DMS53 treated with DMSO at 0.1 percent for 48 hours (cell line): Measurements from ENCODE around the gene ALDH3A2.

Experiments
- DNase-seq: peaks from one replicate; lab custom pipeline; 2025; ENCODE audit not compliant: unreplicated experiment; lab: John Stamatoyannopoulos, UW

The ALDH3A2 gene

DNA sequence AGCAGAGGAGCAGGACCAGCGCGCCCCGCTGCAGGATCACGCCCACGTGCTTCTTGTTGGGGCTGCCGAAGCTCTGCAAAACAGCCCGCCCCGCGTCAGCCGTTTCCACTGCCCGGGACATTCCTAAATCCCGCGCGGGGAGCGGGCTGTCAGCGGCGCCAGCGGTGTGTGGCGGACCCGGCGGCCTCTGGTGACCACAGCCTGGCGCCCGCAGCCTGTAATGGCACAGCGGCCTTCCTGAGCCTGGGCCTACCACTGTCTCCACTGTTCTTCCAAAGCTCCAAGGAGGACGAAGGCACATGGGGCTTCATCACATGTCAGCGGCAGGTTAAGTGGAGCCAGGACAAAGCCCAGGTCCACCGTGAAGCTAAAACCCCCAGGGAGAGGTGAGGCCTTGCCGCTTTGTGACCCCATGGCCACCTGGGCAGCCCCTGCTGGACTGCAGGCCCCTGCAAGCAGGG lies 65.4 kb downstream of the ALDH3A2 start:
- no peak for DNase-seq

DNA sequence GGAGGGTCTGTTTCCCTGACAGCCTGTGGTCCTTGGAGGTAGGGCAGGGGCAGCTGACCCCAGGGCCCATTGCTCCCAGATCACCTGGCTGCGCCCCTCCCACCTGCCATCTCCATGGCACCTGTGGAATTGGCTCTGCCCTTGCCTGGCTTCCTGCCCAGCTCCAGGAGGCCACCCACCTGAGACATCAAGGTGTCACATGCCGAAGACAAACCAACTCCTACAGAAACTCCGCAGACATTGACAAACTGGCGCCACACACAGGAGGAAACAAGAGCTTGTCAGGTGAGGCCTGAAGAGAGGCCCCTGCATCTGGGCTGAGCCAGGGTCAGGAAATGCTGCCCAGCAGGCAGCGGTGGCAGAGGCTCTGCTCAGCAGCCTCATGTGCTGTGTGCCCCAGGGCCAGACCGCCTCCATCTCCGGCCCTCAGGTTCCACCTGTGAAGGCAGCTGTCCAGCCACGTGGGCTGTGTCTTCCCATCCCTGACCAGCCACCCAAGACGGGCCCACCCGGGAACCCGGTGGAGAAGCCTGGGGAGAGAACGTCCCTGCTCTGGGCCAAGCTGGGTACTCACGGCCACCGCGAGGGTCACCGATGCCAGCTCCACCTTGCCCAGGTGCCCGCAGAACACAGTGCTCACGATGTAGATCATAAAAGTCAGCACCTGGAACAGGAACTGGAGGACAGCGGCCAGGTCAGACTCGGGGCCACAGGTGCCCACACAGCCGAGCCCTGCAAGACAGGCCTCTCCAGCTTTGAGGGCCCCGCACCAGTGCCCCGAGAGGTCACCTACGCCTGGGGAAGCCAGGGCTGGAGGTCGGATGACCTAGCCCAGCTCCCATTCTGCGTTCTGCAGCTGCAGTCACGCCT lies 66.2 kb downstream of the ALDH3A2 start:
- DNase-seq: peak; percentile 41

GRCh38 chr17:19716108-19717030 lies 67.8 kb downstream of the ALDH3A2 start, which contains the start of gene SLC47A2:
SLC47A2 (minus strand) TSS chr17:19716584; CDS start chr17:19716555, 29 bp downstream.
- no peak for DNase-seq

DNA sequence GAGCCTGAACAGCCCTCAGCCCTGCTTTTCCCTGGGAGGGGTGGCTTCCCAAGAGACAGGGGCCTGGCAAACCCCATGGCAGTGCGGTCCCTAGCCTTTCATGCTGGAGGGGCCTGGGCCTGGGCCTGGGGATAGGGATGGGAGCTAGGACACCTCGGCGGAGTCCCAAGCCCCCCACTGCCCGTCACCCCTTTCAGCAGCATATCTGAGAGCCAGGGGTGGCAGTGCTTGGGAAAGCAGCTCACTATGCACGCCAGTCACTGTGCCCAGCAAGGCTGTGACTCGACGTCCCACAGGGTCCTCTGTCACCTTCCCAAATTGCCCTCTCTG lies 68.4 kb downstream of the ALDH3A2 start:
- no peak for DNase-seq

DNA sequence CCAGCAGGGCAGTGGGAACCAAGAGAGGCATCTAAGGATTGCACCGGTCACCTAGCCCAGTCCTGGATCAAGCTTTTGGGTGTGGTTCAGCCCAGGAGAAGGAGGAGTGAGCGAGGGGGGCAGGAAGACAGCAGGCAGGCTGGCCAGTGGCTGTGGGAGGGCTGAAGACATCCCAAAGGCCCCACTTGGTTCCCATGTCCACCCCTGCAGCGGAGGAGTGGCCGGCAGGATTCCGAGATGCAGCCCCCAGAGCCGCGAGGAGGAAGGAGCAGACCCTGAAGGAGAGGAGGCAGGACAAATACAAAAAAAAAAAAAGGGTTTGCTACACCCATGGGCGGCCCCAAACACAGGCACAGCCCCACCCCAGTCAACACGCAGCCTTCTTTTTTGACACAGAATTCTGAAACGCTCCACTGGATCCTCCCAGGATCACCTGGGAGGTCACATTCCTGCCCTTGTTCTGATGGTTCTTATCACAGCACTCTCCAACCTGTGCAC lies 68.9 kb downstream of the ALDH3A2 start:
- DNase-seq: no peak

GRCh38 chr17:19718041-19718612 lies 69.6 kb downstream of the ALDH3A2 start:
- no peak for DNase-seq

DNA sequence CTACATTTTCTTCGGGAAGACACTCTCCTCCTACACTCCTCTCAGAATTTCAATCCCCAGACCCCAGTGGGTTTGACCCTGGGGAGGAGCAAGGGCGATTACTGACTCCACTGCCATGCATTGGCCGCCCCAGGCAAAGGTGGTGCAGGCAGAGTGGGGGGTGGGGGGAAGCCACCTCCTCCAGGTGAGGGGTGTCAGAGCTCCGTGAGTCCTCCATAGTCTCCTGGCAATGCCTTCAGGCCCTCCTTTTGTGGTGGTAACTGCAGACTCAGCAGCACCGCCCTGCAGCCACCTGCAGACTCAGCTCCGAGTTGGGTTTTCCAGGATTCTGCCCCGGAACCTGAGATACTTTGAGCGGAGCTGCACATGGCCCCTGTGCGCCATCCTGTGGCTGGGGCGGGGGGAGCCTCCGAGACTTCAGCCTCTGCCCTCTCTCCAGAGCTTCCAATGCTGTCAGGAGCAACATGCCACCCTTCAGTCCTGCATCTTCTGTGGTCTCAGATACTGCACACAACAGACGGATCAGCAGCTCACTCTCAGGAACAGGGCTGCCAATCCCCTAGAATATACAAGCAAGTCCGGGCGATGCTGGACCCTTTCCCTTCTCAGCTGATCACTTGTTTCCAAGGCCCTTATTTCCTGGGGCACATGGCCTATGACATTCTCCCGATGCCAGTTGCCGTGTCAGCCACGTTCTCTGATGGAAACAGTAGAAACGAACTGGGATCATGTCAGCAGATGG lies 70.2 kb downstream of the ALDH3A2 start:
- no peak for DNase-seq

GRCh38 chr17:19719355-19720209 lies 71.0 kb downstream of the ALDH3A2 start:
- DNase-seq: no peak

DNA sequence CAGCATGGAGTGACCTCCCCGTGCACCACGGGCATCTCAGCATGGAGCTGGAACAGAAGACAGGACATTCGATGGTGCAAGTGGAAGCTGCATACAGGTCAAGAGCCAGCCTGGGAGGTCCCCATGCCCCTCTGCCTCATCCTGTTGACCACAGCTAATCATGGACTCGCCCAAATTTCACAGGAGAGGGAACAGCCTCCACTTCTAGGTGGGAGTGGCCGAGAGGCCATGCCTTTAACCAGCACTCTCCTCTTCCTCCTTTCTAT lies 71.6 kb downstream of the ALDH3A2 start:
- DNase-seq: no peak

GRCh38 chr17:19720631-19721426 lies 72.3 kb downstream of the ALDH3A2 start:
- peak; percentile 51 for DNase-seq

DNA sequence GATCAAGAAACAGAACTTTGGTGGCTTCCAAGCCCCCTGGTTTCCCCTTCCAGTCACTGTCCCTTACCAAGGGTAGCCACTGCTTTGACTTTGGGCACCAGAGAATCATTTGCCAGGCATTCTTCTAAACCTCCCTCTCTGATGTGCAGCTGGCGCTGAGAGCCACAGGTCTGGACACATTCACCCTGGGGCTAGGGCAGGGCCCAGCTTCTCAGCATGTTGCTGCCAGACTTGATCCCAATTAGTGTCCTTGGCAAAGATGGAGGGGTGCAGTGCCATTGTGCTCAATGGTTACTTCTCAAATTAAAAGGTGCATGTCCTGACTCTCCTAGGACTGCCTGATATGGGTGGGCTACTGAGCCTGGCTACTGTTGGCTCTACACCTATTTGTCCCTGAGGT lies 75.4 kb downstream of the ALDH3A2 start:
- no peak for DNase-seq

- DNase-seq: peak; percentile 44
Observed at GRCh38 chr17:19724501-19725420, 76.2 kb downstream of the ALDH3A2 start.

DNA sequence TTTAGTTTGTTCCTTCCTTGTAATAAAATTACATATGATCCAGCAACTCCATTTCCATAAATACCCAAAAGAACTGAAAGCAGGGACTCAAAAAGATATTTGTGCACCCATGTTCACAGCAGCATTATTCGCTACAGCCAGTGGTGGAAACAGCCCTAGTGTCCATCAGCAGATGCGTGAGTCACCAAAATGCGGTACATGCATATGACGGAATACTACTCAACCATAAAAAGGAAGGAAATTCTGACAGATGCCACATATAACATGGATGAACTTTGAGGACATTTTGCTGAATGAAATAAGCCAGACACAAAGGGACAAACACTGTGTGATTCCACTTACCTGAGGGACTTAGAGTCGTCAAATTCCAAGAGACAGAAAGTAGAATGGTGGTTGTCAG lies 76.9 kb downstream of the ALDH3A2 start:
- no peak for DNase-seq

- no peak for DNase-seq
Observed at GRCh38 chr17:19726631-19727376, 78.3 kb downstream of the ALDH3A2 start.
